Measurements from ENCODE around the gene ATF1.
"Not testable (repeated sequence)": the region's sequence is repeated elsewhere in the genome, so short reads cannot be mapped to it uniquely, and the experiment has no call there.

Gene ATF1

GRCh38 chr12:50868881-50869280, 105.0 kb downstream of the ATF1 start:
- not testable (repeated sequence) for DNase-seq
